Renal cortical epithelial cell (primary cell): ENCODE measurements around the gene NPAS4. TPM values are rescaled to one million over a fixed set of nuclear protein-coding genes. Genes with fewer than 3 reads are reported as not detected.
"Not testable (repeated sequence)": the region's sequence is repeated elsewhere in the genome, so short reads cannot be mapped to it uniquely, and the experiment has no call there.

Experiments used
- DNase-seq: peaks from one replicate; pipeline ENCODE4 v3.0.0-alpha.2; 2011; ENCODE audit warnings: low read depth
- total RNA-seq: library from RNA; depleted of rRNA; stranded (reverse); fragments of >200 nt; gene quantifications from 2 replicates; pipeline ENCODE4 v1.2.3, GENCODE V29; 2014

The NPAS4 gene
- total RNA-seq, 1 donor from 2014 or later: not detected

GRCh38 chr11:66457826-66458225, 37.0 kb downstream of the NPAS4 start:
- no peak for DNase-seq

GRCh38 chr11:66459138-66459778, 38.4 kb downstream of the NPAS4 start:
- no peak for DNase-seq

GRCh38 chr11:66462010-66462409, 41.2 kb downstream of the NPAS4 start:
- no peak for DNase-seq

- no peak for DNase-seq
Observed at GRCh38 chr11:66462911-66463310, 42.1 kb downstream of the NPAS4 start.

GRCh38 chr11:66464116-66464515, 43.3 kb downstream of the NPAS4 start:
- not testable (repeated sequence) for DNase-seq

GRCh38 chr11:66464916-66465315, 44.1 kb downstream of the NPAS4 start:
- no peak for DNase-seq

- DNase-seq: no peak
Observed at GRCh38 chr11:66465373-66466224, 44.8 kb downstream of the NPAS4 start.

GRCh38 chr11:66466225-66467033, 45.6 kb downstream of the NPAS4 start, which contains the start of gene PELI3:
Gene PELI3, plus strand, starts transcription at chr11:66466905. Its CDS starts 1,224 bp downstream, at chr11:66468129.
- DNase-seq: peak; percentile 51

GRCh38 chr11:66467034-66467659, 46.3 kb downstream of the NPAS4 start:
- DNase-seq: no peak

GRCh38 chr11:66467756-66468155, 46.9 kb downstream of the NPAS4 start:
- DNase-seq: peak; percentile 6

GRCh38 chr11:66468691-66469090, 47.9 kb downstream of the NPAS4 start:
- DNase-seq: no peak

GRCh38 chr11:66469441-66469840, 48.6 kb downstream of the NPAS4 start:
- DNase-seq: no peak

- no peak for DNase-seq
Observed at GRCh38 chr11:66470015-66470414, 49.2 kb downstream of the NPAS4 start.

- no peak for DNase-seq
Observed at GRCh38 chr11:66471142-66471541, 50.3 kb downstream of the NPAS4 start.

GRCh38 chr11:66472054-66472453, 51.2 kb downstream of the NPAS4 start:
- no peak for DNase-seq

- no peak for DNase-seq
Observed at GRCh38 chr11:66473167-66473566, 52.3 kb downstream of the NPAS4 start.

- no peak for DNase-seq
Observed at GRCh38 chr11:66473608-66474515, 53.0 kb downstream of the NPAS4 start.

- DNase-seq: no peak
Observed at GRCh38 chr11:66475349-66476172, 54.7 kb downstream of the NPAS4 start.
